ENCODE measurements around the gene ABCC4. TPM values are rescaled to one million over a fixed set of nuclear protein-coding genes. Genes with fewer than 3 reads are reported as not detected.

Gene ABCC4
- total RNA-seq, 1 donor from 2014 or later: 10.6 TPM

DNA sequence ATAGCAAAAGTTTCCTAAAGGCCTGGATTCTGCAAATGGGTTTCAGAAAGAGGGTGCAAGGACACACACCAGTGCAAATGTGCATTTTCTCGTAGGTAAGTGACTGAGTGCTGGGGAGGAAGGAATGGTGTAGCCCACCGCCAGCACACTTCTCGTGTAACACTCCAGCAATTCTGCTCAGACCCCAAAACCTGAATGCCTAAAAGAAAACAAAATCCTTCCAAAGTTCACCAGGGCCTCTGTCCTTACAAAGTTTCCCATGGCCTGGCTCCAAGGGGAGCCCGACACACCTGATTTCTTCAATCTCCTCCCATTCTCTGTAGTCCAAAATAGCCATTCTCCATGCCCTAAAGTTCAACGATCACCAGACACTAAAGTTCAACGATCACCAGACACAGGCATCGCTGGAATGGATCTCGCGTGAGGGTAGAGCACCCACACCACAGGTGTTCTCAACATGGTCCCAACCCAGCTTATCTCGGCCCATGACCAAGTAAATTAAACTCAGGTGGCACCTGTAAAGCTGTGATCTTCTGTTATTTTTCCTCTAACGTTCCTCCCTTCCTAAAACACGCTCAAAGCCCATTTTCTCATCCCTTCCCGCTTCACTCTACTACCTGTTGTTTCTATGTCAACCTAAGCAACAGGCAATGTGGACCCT is 46.0 kb downstream of the ABCC4 start:
- peaks cover 1% of the 10 kb centered on the region for H3K36me3 Mint-ChIP-seq (ENCODE audit: low read depth)
- no peak for DNase-seq (ENCODE audit: low spot score)
- TF ChIP-seq, protein P1, sequence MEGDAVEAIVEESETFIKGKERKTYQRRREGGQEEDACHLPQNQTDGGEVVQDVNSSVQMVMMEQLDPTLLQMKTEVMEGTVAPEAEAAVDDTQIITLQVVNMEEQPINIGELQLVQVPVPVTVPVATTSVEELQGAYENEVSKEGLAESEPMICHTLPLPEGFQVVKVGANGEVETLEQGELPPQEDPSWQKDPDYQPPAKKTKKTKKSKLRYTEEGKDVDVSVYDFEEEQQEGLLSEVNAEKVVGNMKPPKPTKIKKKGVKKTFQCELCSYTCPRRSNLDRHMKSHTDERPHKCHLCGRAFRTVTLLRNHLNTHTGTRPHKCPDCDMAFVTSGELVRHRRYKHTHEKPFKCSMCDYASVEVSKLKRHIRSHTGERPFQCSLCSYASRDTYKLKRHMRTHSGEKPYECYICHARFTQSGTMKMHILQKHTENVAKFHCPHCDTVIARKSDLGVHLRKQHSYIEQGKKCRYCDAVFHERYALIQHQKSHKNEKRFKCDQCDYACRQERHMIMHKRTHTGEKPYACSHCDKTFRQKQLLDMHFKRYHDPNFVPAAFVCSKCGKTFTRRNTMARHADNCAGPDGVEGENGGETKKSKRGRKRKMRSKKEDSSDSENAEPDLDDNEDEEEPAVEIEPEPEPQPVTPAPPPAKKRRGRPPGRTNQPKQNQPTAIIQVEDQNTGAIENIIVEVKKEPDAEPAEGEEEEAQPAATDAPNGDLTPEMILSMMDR (IDR thresholded peaks at IDR 0.05): no peak
- no peaks in the 10 kb centered on the region for H3K27me3 Mint-ChIP-seq (ENCODE audit: low read depth)
- no peaks in the 10 kb centered on the region for H3K9me3 Mint-ChIP-seq (ENCODE audit: low read depth)
- peaks cover 26% of the 10 kb centered on the region for H3K4me1 Mint-ChIP-seq (ENCODE audit: low read depth)
- H3K27ac Mint-ChIP-seq (ENCODE audit: unreplicated experiment): peak overlapping the region; percentile 49
- H3K4me3 Mint-ChIP-seq (ENCODE audit: unreplicated experiment): no peak overlapping the region

GRCh38 chr13:95254339-95254738 is 46.9 kb downstream of the ABCC4 start:
- Mint-ChIP-seq H3K4me1 (ENCODE audit: low read depth) (peaks cover 26% of the 10 kb centered on the region), H3K36me3 (ENCODE audit: low read depth) (peaks cover 1% of the 10 kb centered on the region), H3K9me3 (ENCODE audit: low read depth) (no peaks in the 10 kb centered on the region), H3K27ac (ENCODE audit: unreplicated experiment) (no peak overlapping the region), H3K27me3 (ENCODE audit: low read depth) (no peaks in the 10 kb centered on the region), H3K4me3 (ENCODE audit: unreplicated experiment) (no peak overlapping the region)
- DNase-seq (ENCODE audit: low spot score): no peak
- TF ChIP-seq, protein P1 (IDR thresholded peaks at IDR 0.05): no peak

DNA sequence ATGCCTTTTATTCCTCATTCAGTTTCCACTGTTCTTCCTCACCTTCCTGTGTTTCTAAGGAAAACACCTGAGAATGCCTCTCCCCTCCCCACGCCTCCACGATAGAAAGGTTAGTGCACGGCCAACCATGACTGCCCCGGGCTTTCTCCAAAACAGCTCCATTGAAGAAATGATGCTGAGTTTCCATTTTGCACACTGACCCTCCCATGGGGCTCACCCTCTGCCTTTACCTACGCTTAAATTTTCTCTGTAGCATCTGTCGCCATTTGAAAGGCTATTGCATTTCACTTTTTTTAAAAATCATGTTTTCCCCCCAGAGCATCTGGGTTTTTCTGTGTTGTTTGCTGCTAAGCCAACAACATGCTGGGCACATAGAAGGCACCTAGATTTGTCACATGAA is 48.2 kb downstream of the ABCC4 start:
- no peaks in the 10 kb centered on the region for H3K9me3 Mint-ChIP-seq (ENCODE audit: low read depth)
- peaks cover 26% of the 10 kb centered on the region for H3K4me1 Mint-ChIP-seq (ENCODE audit: low read depth)
- H3K36me3 Mint-ChIP-seq (ENCODE audit: low read depth): peaks cover 1% of the 10 kb centered on the region
- no peak for DNase-seq (ENCODE audit: low spot score)
- no peak overlapping the region for H3K27ac Mint-ChIP-seq (ENCODE audit: unreplicated experiment)
- H3K27me3 Mint-ChIP-seq (ENCODE audit: low read depth): no peaks in the 10 kb centered on the region
- H3K4me3 Mint-ChIP-seq (ENCODE audit: unreplicated experiment): no peak overlapping the region
- TF ChIP-seq, protein P1 (IDR thresholded peaks at IDR 0.05): no peak

DNA sequence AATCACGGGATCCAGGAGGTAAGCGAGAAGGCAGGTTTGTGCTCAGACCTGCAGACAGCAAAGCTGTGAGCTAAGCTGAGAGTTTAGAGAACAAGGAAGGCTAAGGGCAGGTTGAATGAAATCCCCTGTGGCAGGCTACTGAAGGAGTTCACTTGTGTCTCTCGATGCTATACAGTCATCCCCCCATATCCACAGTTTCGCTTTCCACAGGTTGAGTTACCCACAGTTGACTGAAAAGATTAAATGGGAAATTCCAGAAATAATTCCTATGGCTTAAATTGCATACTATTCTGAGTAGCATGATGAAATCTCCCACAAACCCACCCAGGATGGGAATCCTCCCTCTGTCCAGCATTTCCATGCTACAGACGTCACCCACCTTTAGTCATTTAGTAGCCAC is 49.6 kb downstream of the ABCC4 start:
- Mint-ChIP-seq H3K36me3 (ENCODE audit: low read depth) (peaks cover 5% of the 10 kb centered on the region), H3K27ac (ENCODE audit: unreplicated experiment) (no peak overlapping the region), H3K27me3 (ENCODE audit: low read depth) (no peaks in the 10 kb centered on the region), H3K4me1 (ENCODE audit: low read depth) (peaks cover 26% of the 10 kb centered on the region), H3K4me3 (ENCODE audit: unreplicated experiment) (no peak overlapping the region), H3K9me3 (ENCODE audit: low read depth) (no peaks in the 10 kb centered on the region)
- no peak for DNase-seq (ENCODE audit: low spot score)
- TF ChIP-seq, protein P1 (IDR thresholded peaks at IDR 0.05): no peak

GRCh38 chr13:95250961-95251360 is 50.3 kb downstream of the ABCC4 start:
- H3K27me3 Mint-ChIP-seq (ENCODE audit: low read depth): no peaks in the 10 kb centered on the region
- H3K4me3 Mint-ChIP-seq (ENCODE audit: unreplicated experiment): no peak overlapping the region
- peaks cover 21% of the 10 kb centered on the region for H3K4me1 Mint-ChIP-seq (ENCODE audit: low read depth)
- H3K9me3 Mint-ChIP-seq (ENCODE audit: low read depth): no peaks in the 10 kb centered on the region
- H3K36me3 Mint-ChIP-seq (ENCODE audit: low read depth): peaks cover 8% of the 10 kb centered on the region
- TF ChIP-seq, protein P1 (IDR thresholded peaks at IDR 0.05): no peak
- no peak for DNase-seq (ENCODE audit: low spot score)
- H3K27ac Mint-ChIP-seq (ENCODE audit: unreplicated experiment): no peak overlapping the region
